GM06990 (cell line): ENCODE data around the gene DNAH17.

Experiments
- DNase-seq: peaks from one replicate; pipeline ENCODE4 v3.0.0-alpha.2; 2011; ENCODE audit not compliant: insufficient read length; ENCODE audit errors: extremely low read depth
- H3K27me3 ChIP-seq: replicated peaks from 2 replicates; pipeline ENCODE4 v1.6.0; 2011; ENCODE audit warnings: low read length; ENCODE audit not compliant: control insufficient read depth, insufficient read depth
- H3K36me3 ChIP-seq: 2 replicates; pipeline ENCODE4 v1.5.1; 2011; ENCODE audit warnings: low read length; ENCODE audit not compliant: control insufficient read depth, insufficient read depth
- H3K4me3 ChIP-seq: replicated peaks from 2 replicates; pipeline ENCODE4 v1.5.1; 2011; ENCODE audit warnings: low read depth, mild to moderate bottlenecking, control low read depth, low read length
- CTCF ChIP-seq: IDR thresholded peaks from 2 replicates; pipeline ENCODE4 v1.5.1; 2011; ENCODE audit warnings: low read length, control low read depth, mild to moderate bottlenecking, inconsistent platforms; ENCODE audit not compliant: insufficient read depth, poor library complexity, severe bottlenecking

The DNAH17 gene

GRCh38 chr17:78577296-78577695 lies at the start of gene DNAH17:
DNAH17 (minus strand) TSS chr17:78577396; CDS start chr17:78575057, 2,339 bp downstream.
- H3K36me3 ChIP-seq: no peaks in the 10 kb centered on the region
- H3K4me3 ChIP-seq: no peak within 1 kb of the TSS
- no peak for TF ChIP-seq CTCF
- DNase-seq: no peak
- no peaks in the 10 kb centered on the region for H3K27me3 ChIP-seq

- DNase-seq: no peak
- no peaks in the 10 kb centered on the region; the same call in 1 of the 2 replicates for H3K36me3 ChIP-seq
- H3K27me3 ChIP-seq: no peaks in the 10 kb centered on the region
- no peak for TF ChIP-seq CTCF
- H3K4me3 ChIP-seq: no peak overlapping the region
Observed at GRCh38 chr17:78624324-78625151, 47.3 kb upstream of the DNAH17 start.

- H3K4me3 ChIP-seq: no peak overlapping the region
- H3K27me3 ChIP-seq: no peaks in the 10 kb centered on the region
- no peaks in the 10 kb centered on the region; the same call in 1 of the 2 replicates for H3K36me3 ChIP-seq
- TF ChIP-seq CTCF: no peak
- no peak for DNase-seq
Observed at GRCh38 chr17:78623541-78623940, 46.3 kb upstream of the DNAH17 start.

GRCh38 chr17:78622491-78623265 lies 45.5 kb upstream of the DNAH17 start:
- no peak for TF ChIP-seq CTCF
- H3K27me3 ChIP-seq: no peaks in the 10 kb centered on the region
- H3K36me3 ChIP-seq: no peaks in the 10 kb centered on the region; the same call in 1 of the 2 replicates
- no peak for DNase-seq
- no peak overlapping the region for H3K4me3 ChIP-seq

- no peak for DNase-seq
- Histone ChIP-seq H3K27me3 (no peaks in the 10 kb centered on the region), H3K4me3 (no peak overlapping the region), H3K36me3 (no peaks in the 10 kb centered on the region; the same call in 1 of the 2 replicates)
- TF ChIP-seq CTCF: no peak
Observed at GRCh38 chr17:78621720-78622490, 44.7 kb upstream of the DNAH17 start.
